ENCODE results near the gene SLC22A5.

SLC22A5 gene

GRCh38 chr5:132353486-132353995 is 16.0 kb upstream of the SLC22A5 start:
- peaks cover 3% of the 10 kb centered on the region for H3K36me3 Mint-ChIP-seq (ENCODE audit: insufficient read depth)
- DNase-seq (ENCODE audit: low spot score in 2 of 2) (no peak), ATAC-seq (replicated peaks; ENCODE audit: extremely low read depth, poor library complexity, severe bottlenecking) (no peak)
- H3K4me1 Mint-ChIP-seq = no peaks in the 10 kb centered on the region
- no peaks in the 10 kb centered on the region for H3K27me3 Mint-ChIP-seq
- H3K27ac Mint-ChIP-seq (ENCODE audit: low read depth) = no peak overlapping the region
- no peak overlapping the region for H3K4me3 Mint-ChIP-seq
- H3K9me3 Mint-ChIP-seq = no peaks in the 10 kb centered on the region

GRCh38 chr5:132354381-132355139 is 14.9 kb upstream of the SLC22A5 start:
- Mint-ChIP-seq H3K9me3 (no peaks in the 10 kb centered on the region), H3K27ac (ENCODE audit: low read depth) (no peak overlapping the region), H3K27me3 (no peaks in the 10 kb centered on the region), H3K4me3 (no peak overlapping the region), H3K4me1 (no peaks in the 10 kb centered on the region), H3K36me3 (ENCODE audit: insufficient read depth) (peaks cover 3% of the 10 kb centered on the region)
- ATAC-seq (replicated peaks; ENCODE audit: extremely low read depth, poor library complexity, severe bottlenecking) = no peak
- DNase-seq (ENCODE audit: low spot score in 2 of 2) = no peak

- H3K4me1 Mint-ChIP-seq = no peaks in the 10 kb centered on the region
- ATAC-seq (replicated peaks; ENCODE audit: extremely low read depth, poor library complexity, severe bottlenecking) (no peak), DNase-seq (ENCODE audit: low spot score in 2 of 2) (no peak)
- H3K36me3 Mint-ChIP-seq (ENCODE audit: insufficient read depth) = peaks cover 3% of the 10 kb centered on the region
- no peak overlapping the region for H3K4me3 Mint-ChIP-seq
- no peak overlapping the region for H3K27ac Mint-ChIP-seq (ENCODE audit: low read depth)
- no peaks in the 10 kb centered on the region for H3K9me3 Mint-ChIP-seq
- no peaks in the 10 kb centered on the region for H3K27me3 Mint-ChIP-seq
Observed at GRCh38 chr5:132355140-132355765, 14.3 kb upstream of the SLC22A5 start.

GRCh38 chr5:132358775-132359174 is 10.7 kb upstream of the SLC22A5 start:
- Mint-ChIP-seq H3K27ac (ENCODE audit: low read depth) (no peak overlapping the region), H3K4me3 (no peak overlapping the region), H3K27me3 (no peaks in the 10 kb centered on the region), H3K4me1 (no peaks in the 10 kb centered on the region), H3K36me3 (ENCODE audit: insufficient read depth) (peaks cover 5% of the 10 kb centered on the region), H3K9me3 (no peaks in the 10 kb centered on the region)
- ATAC-seq (replicated peaks; ENCODE audit: extremely low read depth, poor library complexity, severe bottlenecking) (no peak), DNase-seq (ENCODE audit: low spot score in 2 of 2) (no peak)

DNA sequence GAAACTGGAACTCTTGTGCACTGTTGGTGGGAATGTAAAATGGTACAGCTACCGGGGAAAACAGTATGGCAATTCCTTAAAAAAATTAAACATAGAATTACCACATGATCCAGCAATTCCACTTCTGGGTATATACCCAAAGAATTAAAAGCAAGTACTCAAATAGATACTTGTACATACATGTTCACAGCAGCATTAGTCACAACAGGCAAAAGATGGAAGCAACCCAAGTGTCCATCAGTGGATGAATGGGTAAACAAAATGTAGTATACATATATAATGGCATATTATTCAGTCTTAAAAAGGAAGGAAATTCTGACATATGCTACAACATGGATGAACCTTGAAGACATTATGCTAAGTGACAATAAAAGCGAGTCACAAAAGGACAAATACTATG is 7.4 kb upstream of the SLC22A5 start:
- no peak overlapping the region for H3K4me3 Mint-ChIP-seq
- H3K27ac Mint-ChIP-seq (ENCODE audit: low read depth) = no peak overlapping the region
- H3K27me3 Mint-ChIP-seq = no peaks in the 10 kb centered on the region
- DNase-seq (ENCODE audit: low spot score in 2 of 2) (no peak), ATAC-seq (replicated peaks; ENCODE audit: extremely low read depth, poor library complexity, severe bottlenecking) (no peak)
- H3K9me3 Mint-ChIP-seq = no peaks in the 10 kb centered on the region
- H3K36me3 Mint-ChIP-seq (ENCODE audit: insufficient read depth) = peaks cover 4% of the 10 kb centered on the region
- no peaks in the 10 kb centered on the region for H3K4me1 Mint-ChIP-seq

DNA sequence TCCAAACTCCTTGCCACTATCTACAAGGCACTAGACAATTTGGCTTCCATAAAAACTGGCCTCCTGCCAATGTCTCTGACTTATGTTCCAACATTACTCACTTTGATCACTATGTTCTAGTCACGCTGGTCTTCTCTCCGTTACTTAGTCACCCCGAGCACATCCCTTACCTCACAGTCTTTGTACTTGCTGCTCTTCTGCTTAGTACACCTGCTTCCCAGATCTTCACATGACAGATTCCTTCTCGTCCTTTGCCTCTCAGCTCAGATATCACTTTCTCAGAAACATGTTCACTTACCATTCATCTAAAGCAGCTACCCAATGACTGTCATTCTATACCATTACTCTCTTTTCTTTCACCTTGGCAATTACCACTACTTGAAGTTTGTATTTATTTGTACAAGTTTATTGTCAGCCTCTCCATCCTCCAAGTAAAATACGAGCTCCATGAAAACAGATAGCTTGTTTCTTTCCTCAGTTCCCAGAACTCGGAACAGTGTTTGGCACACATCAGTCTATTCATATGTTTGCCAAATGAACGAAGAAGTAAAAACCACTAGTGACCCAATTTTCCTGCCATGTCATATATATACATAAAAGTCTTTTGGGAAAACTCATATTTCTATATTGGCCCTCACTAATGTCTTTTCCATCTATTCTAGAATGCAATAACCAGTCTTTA is 5.9 kb upstream of the SLC22A5 start:
- no peaks in the 10 kb centered on the region for H3K27me3 Mint-ChIP-seq
- peaks cover 4% of the 10 kb centered on the region for H3K36me3 Mint-ChIP-seq (ENCODE audit: insufficient read depth)
- H3K9me3 Mint-ChIP-seq = no peaks in the 10 kb centered on the region
- no peak overlapping the region for H3K27ac Mint-ChIP-seq (ENCODE audit: low read depth)
- no peak overlapping the region for H3K4me3 Mint-ChIP-seq
- DNase-seq (ENCODE audit: low spot score in 2 of 2) (no peak), ATAC-seq (replicated peaks; ENCODE audit: extremely low read depth, poor library complexity, severe bottlenecking) (no peak)
- H3K4me1 Mint-ChIP-seq = no peaks in the 10 kb centered on the region

- Mint-ChIP-seq H3K36me3 (ENCODE audit: insufficient read depth) (peaks cover 4% of the 10 kb centered on the region), H3K27me3 (no peaks in the 10 kb centered on the region), H3K9me3 (no peaks in the 10 kb centered on the region), H3K27ac (ENCODE audit: low read depth) (no peak overlapping the region), H3K4me1 (peaks cover 5% of the 10 kb centered on the region), H3K4me3 (no peak overlapping the region)
- DNase-seq (ENCODE audit: low spot score in 2 of 2) (no peak), ATAC-seq (replicated peaks; ENCODE audit: extremely low read depth, poor library complexity, severe bottlenecking) (no peak)
Observed at GRCh38 chr5:132364319-132364718, 5.2 kb upstream of the SLC22A5 start.

- H3K9me3 Mint-ChIP-seq = no peaks in the 10 kb centered on the region
- DNase-seq (ENCODE audit: low spot score in 2 of 2) (no peak), ATAC-seq (replicated peaks; ENCODE audit: extremely low read depth, poor library complexity, severe bottlenecking) (no peak)
- H3K27ac Mint-ChIP-seq (ENCODE audit: low read depth) = no peak overlapping the region
- peaks cover 6% of the 10 kb centered on the region for H3K36me3 Mint-ChIP-seq (ENCODE audit: insufficient read depth)
- no peak overlapping the region for H3K4me3 Mint-ChIP-seq
- peaks cover 5% of the 10 kb centered on the region for H3K4me1 Mint-ChIP-seq
- H3K27me3 Mint-ChIP-seq = no peaks in the 10 kb centered on the region
Observed at GRCh38 chr5:132365213-132365612, 4.3 kb upstream of the SLC22A5 start.

- no peak for ATAC-seq (replicated peaks; ENCODE audit: extremely low read depth, poor library complexity, severe bottlenecking)
- Mint-ChIP-seq H3K36me3 (ENCODE audit: insufficient read depth) (peaks cover 5% of the 10 kb centered on the region), H3K9me3 (no peaks in the 10 kb centered on the region), H3K4me3 (no peak overlapping the region), H3K4me1 (peaks cover 30% of the 10 kb centered on the region), H3K27me3 (no peaks in the 10 kb centered on the region), H3K27ac (ENCODE audit: low read depth) (no peak overlapping the region)
- DNase-seq (ENCODE audit: low spot score in 2 of 2) = no peak
Observed at GRCh38 chr5:132368186-132368585, 1.3 kb upstream of the SLC22A5 start.

DNA sequence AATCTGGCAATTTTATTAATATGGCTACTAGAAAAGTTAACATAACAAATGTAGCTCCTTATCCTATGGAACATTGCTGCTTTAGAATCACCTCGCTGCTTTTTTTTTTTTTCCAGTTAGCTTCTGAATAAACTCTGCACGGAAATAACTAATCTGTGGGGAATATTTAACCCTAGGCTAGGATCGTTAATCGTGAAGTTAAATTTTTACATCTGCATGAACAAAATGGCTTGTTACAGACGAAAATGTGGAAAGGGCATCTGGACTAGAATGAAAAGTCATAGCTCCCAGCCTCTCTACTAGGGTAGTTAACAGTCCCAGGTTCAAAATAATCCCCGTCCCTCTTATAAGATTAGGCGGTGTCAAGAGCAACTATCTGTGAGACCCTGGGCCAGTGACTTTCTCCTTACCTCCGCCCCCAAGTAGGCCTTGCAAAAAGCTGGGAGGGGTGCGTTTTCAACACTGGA is 470 bp upstream of the SLC22A5 start:
- no peaks in the 10 kb centered on the region for H3K9me3 Mint-ChIP-seq
- peaks cover 3% of the 10 kb centered on the region for H3K36me3 Mint-ChIP-seq (ENCODE audit: insufficient read depth)
- H3K27me3 Mint-ChIP-seq = no peaks in the 10 kb centered on the region
- peak overlapping the region; percentile 79 for H3K4me3 Mint-ChIP-seq
- no peak for DNase-seq (ENCODE audit: low spot score in 2 of 2)
- ATAC-seq (replicated peaks; ENCODE audit: extremely low read depth, poor library complexity, severe bottlenecking) = peak; percentile 34
- H3K4me1 Mint-ChIP-seq = peaks cover 30% of the 10 kb centered on the region
- H3K27ac Mint-ChIP-seq (ENCODE audit: low read depth) = peak overlapping the region; percentile 84

DNA sequence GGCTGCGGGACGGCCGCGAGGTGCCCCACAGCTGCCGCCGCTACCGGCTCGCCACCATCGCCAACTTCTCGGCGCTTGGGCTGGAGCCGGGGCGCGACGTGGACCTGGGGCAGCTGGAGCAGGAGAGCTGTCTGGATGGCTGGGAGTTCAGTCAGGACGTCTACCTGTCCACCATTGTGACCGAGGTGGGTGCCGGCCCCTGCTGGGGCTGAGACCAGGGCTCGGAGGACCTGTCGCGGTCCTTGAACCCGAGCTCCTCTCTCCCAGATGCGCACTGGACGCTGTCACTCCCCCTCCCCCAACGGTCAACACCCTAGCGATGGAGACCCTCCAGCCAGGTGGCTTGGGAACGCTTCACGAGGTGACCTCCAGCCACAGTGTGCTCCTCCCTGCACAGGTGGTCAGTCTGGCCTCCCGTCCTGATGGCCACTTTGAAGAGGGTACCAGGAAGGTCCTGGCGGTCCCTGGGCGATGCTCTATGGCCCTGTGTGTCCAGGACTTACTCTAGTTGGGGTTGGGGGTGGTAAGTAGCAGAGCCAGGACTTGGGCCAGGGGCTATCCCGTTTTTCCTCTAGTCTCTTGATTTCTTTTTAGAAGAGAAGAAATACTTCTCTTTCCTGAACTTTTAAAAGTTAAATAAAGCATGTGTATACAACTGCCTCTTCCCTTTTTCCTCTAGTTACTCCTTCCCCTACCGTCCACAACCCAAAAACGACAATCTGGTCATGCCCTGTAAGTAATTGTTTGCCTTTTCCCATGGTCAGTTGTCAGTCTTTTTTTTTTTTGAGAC is 866 bp downstream of the SLC22A5 start:
- Mint-ChIP-seq H3K27me3 (no peaks in the 10 kb centered on the region), H3K27ac (ENCODE audit: low read depth) (peak overlapping the region; percentile 84), H3K4me3 (peak overlapping the region; percentile 79), H3K9me3 (no peaks in the 10 kb centered on the region), H3K36me3 (ENCODE audit: insufficient read depth) (peaks cover 3% of the 10 kb centered on the region), H3K4me1 (peaks cover 30% of the 10 kb centered on the region)
- DNase-seq (ENCODE audit: low spot score in 2 of 2) (no peak), ATAC-seq (replicated peaks; ENCODE audit: extremely low read depth, poor library complexity, severe bottlenecking) (no peak)

- no peak for DNase-seq (ENCODE audit: low spot score in 2 of 2)
- Mint-ChIP-seq H3K9me3 (no peaks in the 10 kb centered on the region), H3K27ac (ENCODE audit: low read depth) (peak overlapping the region; percentile 84), H3K4me3 (peak overlapping the region; percentile 79), H3K27me3 (no peaks in the 10 kb centered on the region), H3K36me3 (ENCODE audit: insufficient read depth) (peaks cover 2% of the 10 kb centered on the region), H3K4me1 (peaks cover 30% of the 10 kb centered on the region)
- no peak for ATAC-seq (replicated peaks; ENCODE audit: extremely low read depth, poor library complexity, severe bottlenecking)
Observed at GRCh38 chr5:132370971-132371602, 1.6 kb downstream of the SLC22A5 start.

All from central memory CD8-positive, alpha-beta T cell (primary cell).